Cardiac muscle cell (in vitro differentiated cells and primary cell): ENCODE measurements around the gene ITGAV. TPM values are rescaled to one million over a fixed set of nuclear protein-coding genes. Genes with fewer than 3 reads are reported as not detected.
"Not testable (repeated sequence)": the region's sequence is repeated elsewhere in the genome, so short reads cannot be mapped to it uniquely, and the experiment has no call there.

ENCODE experiments used
- DNase-seq, 2 donors: peaks; one replicate each; pipeline versions ENCODE4 v3.0.0 to v3.0.0-alpha.2; 2010 to 2017; ENCODE audit warnings: low read depth in 1 of 2, low spot score in 1 of 2
- H3K27ac ChIP-seq: fragments of 200-600 bp; sonication (generic); 2 replicates; pipeline ENCODE4 v1.5.1; 2016
- H3K27me3 ChIP-seq: fragments of 200-600 bp; sonication (generic); 2 replicates; pipeline ENCODE4 v1.6.0; 2016; ENCODE audit warnings: control low read depth
- H3K36me3 ChIP-seq: fragments of 200-600 bp; sonication (generic); 2 replicates; pipeline ENCODE4 v1.5.1; 2016; ENCODE audit warnings: control low read depth
- H3K4me1 ChIP-seq: fragments of 200-600 bp; sonication (generic); 2 replicates; pipeline ENCODE4 v1.8.1; 2017; ENCODE audit warnings: low read depth, mild to moderate bottlenecking, mixed run types
- H3K4me3 ChIP-seq: fragments of 200-600 bp; sonication (generic); 2 replicates; pipeline ENCODE4 v1.5.1; 2016; ENCODE audit warnings: mild to moderate bottlenecking
- H3K9me3 ChIP-seq: fragments of 200-600 bp; sonication (generic); 2 replicates; pipeline ENCODE4 v1.5.1; 2017; ENCODE audit warnings: low read depth, mild to moderate bottlenecking, control low read depth
- CTCF ChIP-seq: IDR thresholded peaks from 2 replicates; pipeline ENCODE4 v1.5.1; 2012; ENCODE audit warnings: low read depth, mild to moderate bottlenecking, low read length
- polyA plus RNA-seq: library from polyadenylated mRNA; unstranded; fragments of >200 nt; fragmentation: Nextera tagmentation; extraction: Ambion mirVana; gene quantifications from 2 replicates; pipeline ENCODE4 v1.2.1, GENCODE V29; 2016
- total RNA-seq: library from RNA; depleted of rRNA; stranded (reverse); fragments of >200 nt; gene quantifications from 2 replicates; pipeline ENCODE4 v1.2.3, GENCODE V29; 2016

The ITGAV gene
- total and polyA plus RNA-seq, 2 experiments from 2014 or later, result 39.4 to 99.8 TPM

GRCh38 chr2:186559370-186559769 is 30.5 kb upstream of the ITGAV start:
- no peaks in the 10 kb centered on the region for H3K9me3 ChIP-seq
- H3K27me3 ChIP-seq, result no peaks in the 10 kb centered on the region
- no peaks in the 10 kb centered on the region for H3K36me3 ChIP-seq
- no peak overlapping the region for H3K27ac ChIP-seq
- no peak for TF ChIP-seq CTCF
- no peak for DNase-seq
- H3K4me1 ChIP-seq, result no peaks in the 10 kb centered on the region
- H3K4me3 ChIP-seq, result no peak overlapping the region

GRCh38 chr2:186559848-186560247 is 30.0 kb upstream of the ITGAV start:
- Histone ChIP-seq H3K4me3 (no peak overlapping the region), H3K27ac (no peak overlapping the region), H3K4me1 (no peaks in the 10 kb centered on the region), H3K36me3 (no peaks in the 10 kb centered on the region), H3K27me3 (no peaks in the 10 kb centered on the region), H3K9me3 (no peaks in the 10 kb centered on the region)
- DNase-seq, result no peak
- TF ChIP-seq CTCF, result no peak

- H3K4me1 ChIP-seq, result no peaks in the 10 kb centered on the region
- no peak overlapping the region for H3K27ac ChIP-seq
- no peak for DNase-seq
- no peaks in the 10 kb centered on the region for H3K9me3 ChIP-seq
- no peaks in the 10 kb centered on the region for H3K27me3 ChIP-seq
- no peaks in the 10 kb centered on the region for H3K36me3 ChIP-seq
- TF ChIP-seq CTCF, result no peak
- no peak overlapping the region for H3K4me3 ChIP-seq
These were observed 29.6 kb upstream of the ITGAV start for GRCh38 chr2:186560254-186560653.

GRCh38 chr2:186561467-186562208 is 28.2 kb upstream of the ITGAV start:
- Histone ChIP-seq H3K4me3 (no peak overlapping the region), H3K36me3 (no peaks in the 10 kb centered on the region), H3K9me3 (no peaks in the 10 kb centered on the region), H3K4me1 (no peaks in the 10 kb centered on the region), H3K27me3 (no peaks in the 10 kb centered on the region), H3K27ac (no peak overlapping the region)
- peak in 1 of 2 donors; percentile 5 for DNase-seq
- no peak for TF ChIP-seq CTCF

- DNase-seq, result no peak
- TF ChIP-seq CTCF, result no peak
- no peak overlapping the region for H3K4me3 ChIP-seq
- H3K36me3 ChIP-seq, result no peaks in the 10 kb centered on the region
- no peaks in the 10 kb centered on the region for H3K4me1 ChIP-seq
- H3K9me3 ChIP-seq, result no peaks in the 10 kb centered on the region
- H3K27ac ChIP-seq, result no peak overlapping the region
- H3K27me3 ChIP-seq, result no peaks in the 10 kb centered on the region
These were observed 27.7 kb upstream of the ITGAV start for GRCh38 chr2:186562209-186562578.

GRCh38 chr2:186568600-186568999 is 21.3 kb upstream of the ITGAV start:
- not testable (repeated sequence) for H3K27ac ChIP-seq, H3K36me3 ChIP-seq, H3K4me3 ChIP-seq, H3K9me3 ChIP-seq, H3K27me3 ChIP-seq, H3K4me1 ChIP-seq
- DNase-seq, result peak in 1 of 2 donors; percentile 8

- not testable (repeated sequence) for H3K27me3 ChIP-seq, H3K9me3 ChIP-seq, H3K4me1 ChIP-seq, H3K27ac ChIP-seq, H3K4me3 ChIP-seq, DNase-seq, H3K36me3 ChIP-seq
These were observed 20.7 kb upstream of the ITGAV start for GRCh38 chr2:186569127-186569526.
